GM13976 (cell line): ENCODE measurements around the gene ARRB2.

Experiments used
- DNase-seq: peaks from one replicate; pipeline ENCODE4 v3.0.0; 2012; ENCODE audit warnings: low spot score
- in situ Hi-C: fragments of 300-500 bp; cut with MboI; formaldehyde crosslinking; loops from one replicate; pipeline ENCODE4 v1.12.0; 2022; ENCODE audit warnings: low sequenced_read_pairs, mixed read lengths, inconsistent platforms; ENCODE audit not compliant: unreplicated experiment
- TF ChIP-seq, protein P1 (sequence below): IDR thresholded peaks from 2 replicates; pipeline ENCODE4 v1.5.1; 2012; ENCODE audit warnings: borderline replicate concordance, mild to moderate bottlenecking; ENCODE audit not compliant: insufficient read depth; ENCODE audit errors: extremely low read depth, missing control alignments, control extremely low read depth

The ARRB2 gene

GRCh38 chr17:4742629-4743028, 32.2 kb downstream of the ARRB2 start:
- TF ChIP-seq, protein P1, sequence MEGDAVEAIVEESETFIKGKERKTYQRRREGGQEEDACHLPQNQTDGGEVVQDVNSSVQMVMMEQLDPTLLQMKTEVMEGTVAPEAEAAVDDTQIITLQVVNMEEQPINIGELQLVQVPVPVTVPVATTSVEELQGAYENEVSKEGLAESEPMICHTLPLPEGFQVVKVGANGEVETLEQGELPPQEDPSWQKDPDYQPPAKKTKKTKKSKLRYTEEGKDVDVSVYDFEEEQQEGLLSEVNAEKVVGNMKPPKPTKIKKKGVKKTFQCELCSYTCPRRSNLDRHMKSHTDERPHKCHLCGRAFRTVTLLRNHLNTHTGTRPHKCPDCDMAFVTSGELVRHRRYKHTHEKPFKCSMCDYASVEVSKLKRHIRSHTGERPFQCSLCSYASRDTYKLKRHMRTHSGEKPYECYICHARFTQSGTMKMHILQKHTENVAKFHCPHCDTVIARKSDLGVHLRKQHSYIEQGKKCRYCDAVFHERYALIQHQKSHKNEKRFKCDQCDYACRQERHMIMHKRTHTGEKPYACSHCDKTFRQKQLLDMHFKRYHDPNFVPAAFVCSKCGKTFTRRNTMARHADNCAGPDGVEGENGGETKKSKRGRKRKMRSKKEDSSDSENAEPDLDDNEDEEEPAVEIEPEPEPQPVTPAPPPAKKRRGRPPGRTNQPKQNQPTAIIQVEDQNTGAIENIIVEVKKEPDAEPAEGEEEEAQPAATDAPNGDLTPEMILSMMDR, result no peak
- in situ Hi-C loops, result no loop called here
- DNase-seq, result no peak

DNA sequence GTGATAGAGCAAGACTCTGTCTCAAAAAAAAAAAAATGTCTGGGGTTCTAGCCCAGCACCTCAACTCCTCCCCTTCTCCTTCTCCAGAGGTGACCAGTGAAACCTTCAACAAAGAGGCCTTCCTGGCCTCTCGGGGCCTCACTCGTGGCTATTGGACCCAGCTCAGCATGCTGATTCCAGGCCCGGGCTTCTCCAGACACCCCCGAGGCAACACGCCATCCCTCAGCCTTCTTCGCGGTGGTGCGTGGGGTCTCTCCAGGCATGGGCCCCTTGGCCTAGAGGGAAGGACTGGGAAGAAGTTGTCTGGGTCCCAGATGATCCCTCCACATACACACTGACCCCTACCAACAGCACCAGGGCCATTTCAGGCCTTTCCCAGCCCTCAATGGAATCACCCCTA, 32.8 kb downstream of the ARRB2 start:
- in situ Hi-C loops, result no loop called here
- no peak for DNase-seq
- TF ChIP-seq, protein P1, result no peak

DNA sequence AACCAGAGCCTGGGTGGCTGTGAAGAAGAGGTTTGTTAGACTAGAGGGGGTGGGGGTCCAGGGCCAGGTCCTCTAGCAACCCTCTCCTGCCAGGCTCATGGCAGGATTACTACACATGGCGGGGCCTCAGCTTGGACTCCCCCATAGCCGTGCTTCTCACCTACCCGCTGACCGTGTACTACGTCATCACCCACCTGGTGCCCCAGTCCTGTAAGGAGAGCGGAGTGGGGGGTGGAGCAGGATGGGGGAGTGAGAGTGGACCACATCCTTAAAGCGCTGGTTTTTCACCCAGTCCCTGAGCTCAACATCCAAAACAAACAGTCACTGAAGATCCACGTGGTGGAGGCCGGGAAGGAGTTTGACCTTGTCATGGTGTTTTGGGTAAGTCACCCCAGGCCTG, 33.5 kb downstream of the ARRB2 start:
- in situ Hi-C loops, result no loop called here

DNA sequence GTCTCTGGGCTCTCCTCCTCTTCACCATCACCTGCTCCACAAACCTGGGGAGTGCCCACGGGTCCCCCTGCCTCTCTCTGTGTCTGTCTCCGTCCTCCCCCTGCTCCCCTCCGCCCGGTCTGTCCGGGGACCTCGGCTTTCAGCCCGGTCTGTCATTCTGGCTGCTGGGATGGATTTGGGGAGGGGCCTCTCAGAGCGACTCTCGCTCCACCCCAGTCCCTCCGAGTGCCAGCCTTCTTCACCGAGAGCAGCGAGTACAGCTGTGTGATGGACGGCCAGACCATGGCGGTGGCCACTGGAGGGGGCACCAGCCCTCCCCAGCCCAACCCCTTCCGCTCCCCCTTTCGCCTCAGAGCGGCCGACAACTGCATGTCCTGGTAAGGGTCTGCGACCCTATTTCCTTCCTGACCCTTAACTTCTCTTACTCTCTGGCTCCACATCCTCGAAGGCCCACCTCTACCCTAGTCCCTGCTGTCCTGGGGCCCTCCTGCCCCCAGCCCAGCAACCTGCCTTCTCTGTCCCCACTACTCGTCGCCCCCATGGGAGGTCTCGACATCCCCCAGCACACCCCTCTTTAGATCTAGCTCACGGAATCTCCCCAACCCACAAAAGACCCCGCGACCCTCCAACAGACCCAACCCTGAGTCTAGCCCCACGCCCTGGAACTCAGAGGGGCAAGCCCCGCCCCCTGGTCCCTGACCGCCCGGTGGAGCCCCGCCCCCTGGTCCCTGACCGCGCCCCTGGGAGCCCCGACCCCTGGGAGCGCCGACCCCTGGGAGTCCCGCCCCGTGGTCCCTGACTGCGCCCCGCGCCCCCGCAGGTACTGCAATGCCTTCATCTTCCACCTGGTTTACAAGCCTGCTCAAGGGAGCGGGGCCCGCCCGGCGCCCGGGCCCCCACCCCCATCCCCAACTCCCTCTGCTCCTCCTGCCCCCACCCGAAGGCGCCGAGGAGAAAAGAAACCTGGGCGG, 34.9 kb downstream of the ARRB2 start:
- in situ Hi-C loops, result no loop called here
- TF ChIP-seq, protein P1, result no peak
- DNase-seq, result no peak

More for the DNA sequence above, 33.5 kb downstream of the ARRB2 start:
- TF ChIP-seq, protein P1, result no peak
- no peak for DNase-seq

DNA sequence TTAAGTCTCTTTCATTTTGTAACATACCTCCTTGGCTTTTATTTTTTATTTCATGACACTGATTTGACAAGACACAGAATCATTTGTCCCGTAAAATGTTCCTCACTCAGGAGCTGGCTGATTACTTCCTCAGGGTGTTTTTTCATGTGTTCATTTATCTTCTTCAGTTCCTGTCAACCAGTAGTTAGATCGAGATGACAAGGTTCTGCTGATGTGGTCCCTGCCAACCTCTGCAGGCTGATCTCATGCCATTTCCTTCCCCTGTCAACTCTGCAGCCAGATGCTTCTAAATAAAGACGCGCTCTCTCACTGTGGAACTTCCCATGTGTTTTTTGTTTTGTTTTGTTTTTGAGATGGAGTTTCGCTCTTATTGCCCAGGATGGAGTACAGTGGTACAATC, 37.4 kb downstream of the ARRB2 start:
- in situ Hi-C loops, result no loop called here
- no peak for DNase-seq
- TF ChIP-seq, protein P1, result no peak

DNA sequence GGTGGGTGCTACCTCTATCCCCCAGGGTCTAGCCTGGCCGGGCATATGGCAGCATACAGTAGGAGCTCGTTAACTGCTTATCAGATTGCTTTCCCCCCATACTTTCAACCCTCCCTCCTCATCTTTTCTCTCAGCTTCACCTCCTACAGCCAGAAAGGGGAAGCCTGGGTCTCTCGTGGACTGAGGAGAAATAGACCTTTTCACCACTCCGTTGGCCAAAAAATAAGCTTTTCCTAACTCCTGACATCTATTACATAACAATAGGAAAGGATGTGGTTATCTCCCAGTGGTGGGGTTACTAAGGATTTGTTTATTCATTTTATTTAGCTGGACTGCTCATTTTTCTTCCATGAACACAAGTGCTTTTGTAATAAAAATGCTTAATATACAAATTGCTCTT, 38.3 kb downstream of the ARRB2 start:
- in situ Hi-C loops, result no loop called here
- TF ChIP-seq, protein P1, result no peak
- no peak for DNase-seq
